H54 (cell line): Measurements from ENCODE around the gene CHAD.

ENCODE experiments used
- DNase-seq: peaks from one replicate; pipeline ENCODE4 v3.0.0; 2011; ENCODE audit warnings: low spot score, mixed read lengths; ENCODE audit not compliant: insufficient read length
- FAIRE-seq: peaks from 3 replicates; lab custom pipeline; 2011; peaks lifted over from hg19 to GRCh38; lab: Jason Lieb, UNC
- POLR2A ChIP-seq: IDR thresholded peaks from 2 replicates; pipeline ENCODE4 v1.6.1; 2011; ENCODE audit warnings: low read depth, mild to moderate bottlenecking, low read length

The CHAD gene

DNA sequence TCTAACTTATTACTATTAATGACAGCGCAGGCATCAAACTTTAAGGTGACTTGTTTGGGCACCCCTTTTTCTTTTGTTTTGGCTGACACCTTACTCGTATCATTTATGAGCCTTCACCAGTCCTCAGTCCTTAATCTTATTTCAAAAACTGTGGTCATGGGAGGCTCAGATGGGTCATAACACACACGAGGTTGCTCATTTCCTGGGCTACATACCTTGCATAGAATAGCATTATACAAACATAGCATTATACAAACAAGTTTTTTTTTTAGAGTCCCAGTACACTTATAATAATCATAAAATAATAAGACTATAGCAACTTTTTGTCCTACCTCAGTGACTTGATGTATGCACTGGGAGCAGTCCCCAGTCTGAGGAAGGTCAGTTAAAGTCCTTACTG lies 53.9 kb downstream of the CHAD start:
- TF ChIP-seq POLR2A, result no peak
- FAIRE-seq (no peak), DNase-seq (no peak)
